Bronchus fibroblast of lung (primary cell): ENCODE data around the gene APC. TPM values are rescaled to one million over a fixed set of nuclear protein-coding genes. Genes with fewer than 3 reads are reported as not detected.

Experiments used
- total RNA-seq: library from RNA; depleted of rRNA; stranded (reverse); fragments of >200 nt; gene quantifications from 2 replicates; pipeline ENCODE4 v1.2.3, GENCODE V29; 2015

APC gene
- 15.8 and 22.4 TPM in 2 replicates for total RNA-seq

GRCh38 chr5:112737463-112738190 lies at the start of gene APC:
TSS of gene APC (plus strand) at chr5:112737885. CDS start at chr5:112754891, 17,006 bp downstream.

GRCh38 chr5:112860929-112861637 lies 123.4 kb downstream of the APC start, which contains the start of gene SRP19:
TSS of gene SRP19 (plus strand) at chr5:112861287. CDS start at chr5:112861377, 90 bp downstream.

Other genes starting within 250 kb of the APC start
- gene SRP19, start 123.4 kb downstream of the APC start, total RNA-seq: 46.8 and 91.1 TPM in 2 replicates
- 38.2 and 43.1 TPM in 2 replicates for gene REEP5, start 184.3 kb downstream of the APC start, total RNA-seq
- 8.9 and 11.1 TPM in 2 replicates for gene DCP2, start 238.9 kb downstream of the APC start, total RNA-seq